Measurements from ENCODE around the gene JSRP1. TPM values are rescaled to one million over a fixed set of nuclear protein-coding genes. Genes with fewer than 3 reads are reported as not detected.

Gene JSRP1
- total and polyA plus RNA-seq, 4 donors: 0.25 to 0.45 (median 0.39) TPM; not detected in 1

DNA sequence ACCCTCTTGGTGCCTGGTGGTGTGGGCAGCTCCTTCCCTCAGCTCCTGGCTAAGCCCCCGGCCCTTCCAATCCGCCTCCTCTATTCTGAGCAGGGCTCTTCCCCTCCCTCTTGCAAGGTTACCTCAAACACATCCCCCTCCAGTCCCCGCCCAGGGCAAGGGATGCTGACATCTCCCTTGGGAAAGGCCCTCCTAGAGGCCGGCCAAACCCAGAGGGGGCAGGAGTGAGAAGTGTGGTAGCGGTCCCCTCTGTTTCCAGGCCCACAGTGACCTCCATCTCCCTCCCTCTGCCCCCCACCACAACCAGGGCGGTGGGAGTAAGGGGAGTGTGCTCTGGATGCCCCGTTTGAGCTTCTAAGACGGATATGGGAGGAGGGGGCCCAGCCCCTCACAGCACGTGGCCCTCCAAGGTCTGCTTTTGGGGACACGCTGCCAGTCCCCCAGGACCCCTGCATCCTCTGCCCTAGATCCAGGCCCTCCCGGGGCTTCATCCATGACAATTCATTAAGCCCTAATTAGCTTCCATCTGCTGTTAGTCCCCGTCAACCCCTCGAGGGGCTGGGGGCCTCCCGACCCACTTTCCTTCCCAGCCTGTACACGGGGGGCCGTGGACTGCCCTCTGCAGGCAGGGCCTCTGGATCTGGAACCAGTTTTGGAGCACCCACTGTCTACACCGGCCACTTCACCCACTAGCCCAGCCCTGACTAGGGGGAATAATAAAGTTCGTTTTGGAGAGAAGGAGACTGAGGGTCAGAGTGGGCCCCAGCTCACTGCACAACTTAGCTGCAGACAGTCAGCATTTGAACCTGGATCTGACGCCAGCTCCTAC, 49.4 kb upstream of the JSRP1 start:
- Histone ChIP-seq H3K36me3 (ENCODE audit: control insufficient read depth in 4 of 4, insufficient read depth in 3 of 4, low read depth in 1 of 4, low read length in 3 of 4) (no peaks in the 10 kb centered on the region), H3K27ac (ENCODE audit: low read depth in 1 of 2, low read length in 2 of 2) (no peak overlapping the region), H3K27me3 (ENCODE audit: control insufficient read depth in 4 of 4, insufficient read depth in 4 of 4, low read length in 3 of 4) (peaks cover 0 to 3% (median 3%) of the 10 kb centered on the region in 4 donors), H3K4me1 (ENCODE audit: control insufficient read depth in 4 of 4, insufficient read depth in 4 of 4, low read length in 3 of 4) (peaks cover 0 to 8% (median under 1%) of the 10 kb centered on the region in 4 donors), H3K9me3 (ENCODE audit: control insufficient read depth in 4 of 4, low read length in 3 of 4) (no peaks in the 10 kb centered on the region), H3K4me3 (ENCODE audit: low read depth in 1 of 3, low read length in 3 of 3) (no peak overlapping the region), H3K9ac (ENCODE audit: low read depth in 1 of 2, low read length in 2 of 2) (no peak overlapping the region)
- WGBS: 80% methylated on average over 19 of the region's 19 CpGs
- TF ChIP-seq SP1 (IDR thresholded peaks at IDR 0.05) (no peak), YY1 (IDR thresholded peaks at IDR 0.05) (no peak), RAD21 (IDR thresholded peaks at IDR 0.05) (no peak), FOXA2 (IDR thresholded peaks at IDR 0.05) (no peak), HNF4A (conservative IDR thresholded peaks at IDR 0.05) (no peak), TAF1 (conservative IDR thresholded peaks at IDR 0.05) (no peak), GABPA (IDR thresholded peaks at IDR 0.05 in 1 of 2, conservative IDR thresholded peaks at IDR 0.05 in 1 of 2) (no peak), NR2F2 (IDR thresholded peaks at IDR 0.05) (no peak), REST (IDR thresholded peaks at IDR 0.05) (no peak), HNF4G (IDR thresholded peaks at IDR 0.05) (no peak), FOXA1 (IDR thresholded peaks at IDR 0.05) (no peak), RXRA (IDR thresholded peaks at IDR 0.05) (no peak), EGR1 (IDR thresholded peaks at IDR 0.05; ENCODE audit: low read depth in 2 of 2) (no peak), JUND (IDR thresholded peaks at IDR 0.05) (no peak)
- TF ChIP-seq, protein P1, sequence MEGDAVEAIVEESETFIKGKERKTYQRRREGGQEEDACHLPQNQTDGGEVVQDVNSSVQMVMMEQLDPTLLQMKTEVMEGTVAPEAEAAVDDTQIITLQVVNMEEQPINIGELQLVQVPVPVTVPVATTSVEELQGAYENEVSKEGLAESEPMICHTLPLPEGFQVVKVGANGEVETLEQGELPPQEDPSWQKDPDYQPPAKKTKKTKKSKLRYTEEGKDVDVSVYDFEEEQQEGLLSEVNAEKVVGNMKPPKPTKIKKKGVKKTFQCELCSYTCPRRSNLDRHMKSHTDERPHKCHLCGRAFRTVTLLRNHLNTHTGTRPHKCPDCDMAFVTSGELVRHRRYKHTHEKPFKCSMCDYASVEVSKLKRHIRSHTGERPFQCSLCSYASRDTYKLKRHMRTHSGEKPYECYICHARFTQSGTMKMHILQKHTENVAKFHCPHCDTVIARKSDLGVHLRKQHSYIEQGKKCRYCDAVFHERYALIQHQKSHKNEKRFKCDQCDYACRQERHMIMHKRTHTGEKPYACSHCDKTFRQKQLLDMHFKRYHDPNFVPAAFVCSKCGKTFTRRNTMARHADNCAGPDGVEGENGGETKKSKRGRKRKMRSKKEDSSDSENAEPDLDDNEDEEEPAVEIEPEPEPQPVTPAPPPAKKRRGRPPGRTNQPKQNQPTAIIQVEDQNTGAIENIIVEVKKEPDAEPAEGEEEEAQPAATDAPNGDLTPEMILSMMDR (IDR thresholded peaks at IDR 0.05; ENCODE audit: low read depth, low read length, missing input control): no peak
- TF ChIP-seq, protein P2, sequence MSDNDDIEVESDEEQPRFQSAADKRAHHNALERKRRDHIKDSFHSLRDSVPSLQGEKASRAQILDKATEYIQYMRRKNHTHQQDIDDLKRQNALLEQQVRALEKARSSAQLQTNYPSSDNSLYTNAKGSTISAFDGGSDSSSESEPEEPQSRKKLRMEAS (IDR thresholded peaks at IDR 0.05): no peak
- TF ChIP-seq, protein P3, sequence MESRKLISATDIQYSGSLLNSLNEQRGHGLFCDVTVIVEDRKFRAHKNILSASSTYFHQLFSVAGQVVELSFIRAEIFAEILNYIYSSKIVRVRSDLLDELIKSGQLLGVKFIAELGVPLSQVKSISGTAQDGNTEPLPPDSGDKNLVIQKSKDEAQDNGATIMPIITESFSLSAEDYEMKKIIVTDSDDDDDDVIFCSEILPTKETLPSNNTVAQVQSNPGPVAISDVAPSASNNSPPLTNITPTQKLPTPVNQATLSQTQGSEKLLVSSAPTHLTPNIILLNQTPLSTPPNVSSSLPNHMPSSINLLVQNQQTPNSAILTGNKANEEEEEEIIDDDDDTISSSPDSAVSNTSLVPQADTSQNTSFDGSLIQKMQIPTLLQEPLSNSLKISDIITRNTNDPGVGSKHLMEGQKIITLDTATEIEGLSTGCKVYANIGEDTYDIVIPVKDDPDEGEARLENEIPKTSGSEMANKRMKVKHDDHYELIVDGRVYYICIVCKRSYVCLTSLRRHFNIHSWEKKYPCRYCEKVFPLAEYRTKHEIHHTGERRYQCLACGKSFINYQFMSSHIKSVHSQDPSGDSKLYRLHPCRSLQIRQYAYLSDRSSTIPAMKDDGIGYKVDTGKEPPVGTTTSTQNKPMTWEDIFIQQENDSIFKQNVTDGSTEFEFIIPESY (IDR thresholded peaks at IDR 0.05): no peak
- TF ChIP-seq, protein P4, sequence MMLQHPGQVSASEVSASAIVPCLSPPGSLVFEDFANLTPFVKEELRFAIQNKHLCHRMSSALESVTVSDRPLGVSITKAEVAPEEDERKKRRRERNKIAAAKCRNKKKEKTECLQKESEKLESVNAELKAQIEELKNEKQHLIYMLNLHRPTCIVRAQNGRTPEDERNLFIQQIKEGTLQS (IDR thresholded peaks at IDR 0.05): no peak
- DNase-seq (ENCODE audit: low spot score): no peak
